HCT116 (cell line): Measurements from ENCODE around the gene RUNX1.

ENCODE experiments used
- EGR1 ChIP-seq: IDR thresholded peaks from 2 replicates; pipeline ENCODE4 v1.6.1; 2012; ENCODE audit warnings: low read depth
- ELF1 ChIP-seq: IDR thresholded peaks from 2 replicates; pipeline ENCODE4 v1.6.1; 2012; ENCODE audit warnings: low read depth, borderline replicate concordance
- EZH2 ChIP-seq: fragments of 200-600 bp; sonication (generic); IDR thresholded peaks from 2 replicates; pipeline ENCODE4 v1.6.1; 2017; ENCODE audit warnings: antibody characterized with exemption, mixed run types
- EZH2phosphoT487 ChIP-seq: fragments of 200-600 bp; IDR thresholded peaks from 2 replicates; pipeline ENCODE4 v1.6.1; 2018; ENCODE audit warnings: antibody characterized with exemption, borderline replicate concordance
- POLR2A ChIP-seq: IDR thresholded peaks from 2 replicates; pipeline ENCODE4 v1.7.0; 2011; ENCODE audit warnings: borderline replicate concordance; ENCODE audit not compliant: insufficient read depth, insufficient read length; ENCODE audit errors: extremely low read depth
- SIN3A ChIP-seq: IDR thresholded peaks from 2 replicates; pipeline ENCODE4 v1.6.1; 2012; ENCODE audit warnings: low read depth
- ZFX ChIP-seq: fragments of 450-650 bp; IDR thresholded peaks from 2 replicates; pipeline ENCODE4 v1.6.1; 2017
- ZNF274 ChIP-seq: fragments of 200-500 bp; sonication (Bioruptor generic); IDR thresholded peaks from 2 replicates; pipeline ENCODE4 v1.6.1; 2014; ENCODE audit warnings: mild to moderate bottlenecking, low read depth, low read length, inconsistent platforms
- TF ChIP-seq, protein P1 (sequence below), 3 experiments: fragments of 200-600 bp in 1 of 3; sonication (generic) in 1 of 3; IDR thresholded peaks in 2 of 3; conservative IDR thresholded peaks in 1 of 3; 2 replicates each; pipeline ENCODE4 v1.5.1; 2012 to 2017; ENCODE audit warnings: low read depth in 2 of 3, low read length in 2 of 3, antibody characterized with exemption in 1 of 3, borderline replicate concordance in 1 of 3, control low read depth in 1 of 3, mild to moderate bottlenecking in 1 of 3, mixed read lengths in 1 of 3, mixed run types in 1 of 3, moderate library complexity in 1 of 3; ENCODE audit not compliant: insufficient read depth in 1 of 3

GRCh38 chr21:35024071-35024420, 25.1 kb downstream of the RUNX1 start:
- TF ChIP-seq, protein P1, sequence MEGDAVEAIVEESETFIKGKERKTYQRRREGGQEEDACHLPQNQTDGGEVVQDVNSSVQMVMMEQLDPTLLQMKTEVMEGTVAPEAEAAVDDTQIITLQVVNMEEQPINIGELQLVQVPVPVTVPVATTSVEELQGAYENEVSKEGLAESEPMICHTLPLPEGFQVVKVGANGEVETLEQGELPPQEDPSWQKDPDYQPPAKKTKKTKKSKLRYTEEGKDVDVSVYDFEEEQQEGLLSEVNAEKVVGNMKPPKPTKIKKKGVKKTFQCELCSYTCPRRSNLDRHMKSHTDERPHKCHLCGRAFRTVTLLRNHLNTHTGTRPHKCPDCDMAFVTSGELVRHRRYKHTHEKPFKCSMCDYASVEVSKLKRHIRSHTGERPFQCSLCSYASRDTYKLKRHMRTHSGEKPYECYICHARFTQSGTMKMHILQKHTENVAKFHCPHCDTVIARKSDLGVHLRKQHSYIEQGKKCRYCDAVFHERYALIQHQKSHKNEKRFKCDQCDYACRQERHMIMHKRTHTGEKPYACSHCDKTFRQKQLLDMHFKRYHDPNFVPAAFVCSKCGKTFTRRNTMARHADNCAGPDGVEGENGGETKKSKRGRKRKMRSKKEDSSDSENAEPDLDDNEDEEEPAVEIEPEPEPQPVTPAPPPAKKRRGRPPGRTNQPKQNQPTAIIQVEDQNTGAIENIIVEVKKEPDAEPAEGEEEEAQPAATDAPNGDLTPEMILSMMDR (IDR thresholded peaks at IDR 0.05 in 2 of 3, conservative IDR thresholded peaks at IDR 0.05 in 1 of 3; ENCODE audit: borderline replicate concordance in 1 of 3, insufficient read depth in 1 of 3, low read depth in 2 of 3, low read length in 2 of 3), result no peak
- TF ChIP-seq EZH2phosphoT487, result no peak
- TF ChIP-seq ZFX, result no peak
- no peak for TF ChIP-seq EGR1
- no peak for TF ChIP-seq ZNF274
- TF ChIP-seq POLR2A, result no peak
- no peak for TF ChIP-seq EZH2
- no peak for TF ChIP-seq ELF1
- no peak for TF ChIP-seq SIN3A
